ENCODE measurements around the gene CRAMP1.

CRAMP1 gene

DNA sequence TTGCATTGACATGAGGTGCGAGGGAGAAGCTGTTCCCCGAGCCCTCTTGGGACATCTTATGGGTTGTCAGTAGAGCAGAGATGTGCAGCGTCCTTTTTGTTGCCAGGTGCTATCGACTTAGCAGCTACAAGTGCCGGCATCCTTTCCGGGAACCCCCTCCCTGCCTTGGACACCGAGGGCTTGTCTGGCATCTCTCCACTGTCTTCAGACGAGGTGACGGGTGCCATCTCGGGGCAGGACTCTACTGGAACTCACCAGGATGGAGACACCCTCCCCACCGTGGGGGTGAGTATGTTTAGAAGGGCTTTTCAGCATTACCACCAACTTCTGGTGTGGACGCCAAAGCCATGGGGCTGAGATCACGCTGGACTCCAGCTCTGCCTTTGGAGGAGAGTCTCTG is 54.2 kb downstream of the CRAMP1 start:
- Histone ChIP-seq H3K9ac (ENCODE audit: low read length) (no peak overlapping the region), H3K27me3 (ENCODE audit: control insufficient read depth, insufficient read depth, low read length) (no peaks in the 10 kb centered on the region), H3K4me3 (ENCODE audit: low read length) (no peak overlapping the region), H3K36me3 (ENCODE audit: control insufficient read depth, insufficient read depth, low read length) (peaks cover 63% of the 10 kb centered on the region), H3K4me1 (ENCODE audit: control insufficient read depth, insufficient read depth, low read length) (no peaks in the 10 kb centered on the region), H3K9me3 (ENCODE audit: control insufficient read depth, low read length) (no peaks in the 10 kb centered on the region)

DNA sequence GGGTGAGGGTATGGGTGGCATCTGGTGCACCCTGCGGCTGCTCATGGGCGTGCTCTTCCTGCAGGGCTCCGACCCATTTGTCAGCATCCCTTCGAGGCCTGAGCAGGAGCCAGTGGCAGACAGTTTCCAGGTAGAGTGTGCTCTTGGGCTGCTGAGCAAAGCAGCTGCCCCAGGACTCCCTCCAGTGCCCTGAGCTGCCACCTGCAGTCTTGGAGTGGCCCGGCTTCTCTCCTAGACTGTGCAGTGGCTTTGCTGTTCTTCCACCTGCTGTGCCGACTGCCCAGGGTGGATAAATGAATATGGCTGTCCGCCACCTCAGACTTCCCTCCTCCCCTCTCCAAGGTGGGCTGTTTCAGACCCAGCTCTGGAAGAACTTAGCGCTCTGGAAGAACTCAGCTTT is 55.1 kb downstream of the CRAMP1 start:
- Histone ChIP-seq H3K9me3 (ENCODE audit: control insufficient read depth, low read length) (no peaks in the 10 kb centered on the region), H3K36me3 (ENCODE audit: control insufficient read depth, insufficient read depth, low read length) (peaks cover 59% of the 10 kb centered on the region), H3K27me3 (ENCODE audit: control insufficient read depth, insufficient read depth, low read length) (no peaks in the 10 kb centered on the region)

DNA sequence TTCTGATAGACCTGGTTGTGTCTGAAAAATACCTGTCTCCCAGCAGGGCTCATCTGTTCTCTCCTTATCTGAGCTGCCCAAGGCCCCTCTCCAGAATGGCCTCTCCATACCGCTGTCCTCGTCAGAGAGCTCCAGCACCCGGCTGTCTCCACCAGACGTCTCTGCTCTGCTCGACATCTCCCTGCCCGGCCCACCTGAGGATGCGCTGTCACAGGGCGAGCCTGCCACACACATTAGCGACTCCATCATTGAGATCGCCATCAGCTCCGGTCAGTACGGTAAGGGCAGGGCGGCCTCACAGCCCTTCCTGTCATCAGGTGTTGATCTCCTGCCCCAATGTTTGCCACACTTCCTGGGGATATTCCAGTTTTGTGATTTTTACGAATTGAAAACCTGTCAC is 55.8 kb downstream of the CRAMP1 start:
- H3K4me1 ChIP-seq (ENCODE audit: control insufficient read depth, insufficient read depth, low read length) = no peaks in the 10 kb centered on the region
- H3K4me3 ChIP-seq (ENCODE audit: low read length) = no peak overlapping the region
- no peaks in the 10 kb centered on the region for H3K9me3 ChIP-seq (ENCODE audit: control insufficient read depth, low read length)
- no peaks in the 10 kb centered on the region for H3K27me3 ChIP-seq (ENCODE audit: control insufficient read depth, insufficient read depth, low read length)
- no peak overlapping the region for H3K9ac ChIP-seq (ENCODE audit: low read length)
- peaks cover 57% of the 10 kb centered on the region for H3K36me3 ChIP-seq (ENCODE audit: control insufficient read depth, insufficient read depth, low read length)

More for the DNA sequence above, 55.1 kb downstream of the CRAMP1 start:
- H3K4me1 ChIP-seq (ENCODE audit: control insufficient read depth, insufficient read depth, low read length) = no peaks in the 10 kb centered on the region
- no peak overlapping the region for H3K4me3 ChIP-seq (ENCODE audit: low read length)
- H3K9ac ChIP-seq (ENCODE audit: low read length) = no peak overlapping the region

DNA sequence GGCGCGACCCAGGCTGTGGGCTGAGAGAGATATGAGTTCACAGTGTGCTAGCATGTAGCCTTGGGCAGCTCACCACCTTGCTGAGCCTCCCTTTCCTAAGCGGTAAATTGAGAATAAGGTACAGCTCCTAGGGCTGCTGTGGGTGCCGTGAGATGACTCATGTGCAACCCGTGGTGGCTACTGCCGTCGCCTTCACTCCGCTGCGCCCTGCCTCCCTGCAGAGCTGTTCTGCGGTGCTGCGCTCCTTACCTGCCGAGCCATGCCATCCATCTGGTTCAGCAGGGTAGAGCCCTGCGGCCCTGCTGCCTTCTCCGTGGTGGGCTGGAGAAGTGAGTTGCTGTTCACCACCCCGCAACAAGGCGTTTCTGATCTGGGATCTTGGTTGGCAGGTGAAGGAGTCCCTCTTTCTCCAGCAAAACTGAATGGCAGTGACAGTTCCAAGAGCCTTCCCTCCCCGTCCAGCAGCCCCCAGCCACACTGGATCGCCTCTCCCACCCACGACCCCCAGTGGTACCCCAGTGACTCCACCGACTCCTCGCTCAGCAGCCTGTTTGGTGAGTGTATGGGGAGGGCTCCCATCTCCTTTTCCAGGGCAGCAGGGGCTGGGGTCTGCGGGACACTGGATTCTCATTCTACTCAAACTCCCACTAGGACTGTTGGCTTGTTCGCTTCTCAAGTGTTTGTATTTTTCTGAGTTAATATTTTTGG is 56.6 kb downstream of the CRAMP1 start:
- Histone ChIP-seq H3K9ac (ENCODE audit: low read length) (no peak overlapping the region), H3K27me3 (ENCODE audit: control insufficient read depth, insufficient read depth, low read length) (no peaks in the 10 kb centered on the region), H3K4me3 (ENCODE audit: low read length) (no peak overlapping the region), H3K36me3 (ENCODE audit: control insufficient read depth, insufficient read depth, low read length) (peaks cover 53% of the 10 kb centered on the region), H3K4me1 (ENCODE audit: control insufficient read depth, insufficient read depth, low read length) (no peaks in the 10 kb centered on the region), H3K9me3 (ENCODE audit: control insufficient read depth, low read length) (no peaks in the 10 kb centered on the region)

DNA sequence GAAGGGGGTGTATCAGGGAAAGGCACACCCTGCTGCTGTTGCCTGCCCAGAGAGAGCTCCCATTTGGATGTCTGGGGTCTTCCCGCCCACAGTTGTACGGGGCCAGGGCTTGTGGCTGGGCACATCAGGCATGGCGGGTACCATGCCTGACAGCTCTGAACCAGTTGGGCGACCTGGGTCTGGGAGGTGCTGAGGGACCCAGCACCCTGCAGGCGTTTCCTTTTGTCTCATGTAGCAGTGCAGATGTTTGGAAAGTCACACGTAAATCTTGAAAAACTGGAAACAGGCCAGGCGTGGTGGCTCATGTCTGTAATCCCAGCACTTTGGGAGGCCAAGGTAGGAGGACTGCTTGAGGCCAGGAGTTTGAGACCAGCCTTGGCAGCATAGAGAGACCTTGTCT is 57.5 kb downstream of the CRAMP1 start:
- H3K4me3 ChIP-seq (ENCODE audit: low read length) = no peak overlapping the region
- H3K9ac ChIP-seq (ENCODE audit: low read length) = no peak overlapping the region

DNA sequence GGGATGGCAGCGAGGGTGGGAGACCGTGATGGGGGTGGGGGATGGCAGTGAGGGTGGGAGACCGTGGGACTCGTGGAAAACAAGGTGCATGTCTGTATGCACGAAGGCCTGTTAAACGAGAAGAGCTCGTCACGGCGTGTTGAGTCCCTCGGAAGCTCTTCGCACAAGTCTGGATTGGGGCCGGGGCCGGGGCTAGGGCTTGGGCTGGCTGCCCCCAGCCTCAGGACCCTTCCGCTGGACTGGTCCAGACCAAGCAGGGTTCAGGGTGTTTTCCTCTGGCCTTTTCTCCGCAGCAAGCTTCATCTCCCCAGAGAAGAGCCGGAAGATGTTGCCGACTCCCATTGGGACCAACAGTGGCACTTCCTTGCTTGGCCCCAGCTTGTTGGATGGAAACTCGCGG is 58.2 kb downstream of the CRAMP1 start:
- H3K27me3 ChIP-seq (ENCODE audit: control insufficient read depth, insufficient read depth, low read length) = no peaks in the 10 kb centered on the region
- no peaks in the 10 kb centered on the region for H3K4me1 ChIP-seq (ENCODE audit: control insufficient read depth, insufficient read depth, low read length)
- H3K4me3 ChIP-seq (ENCODE audit: low read length) = no peak overlapping the region
- H3K36me3 ChIP-seq (ENCODE audit: control insufficient read depth, insufficient read depth, low read length) = peaks cover 57% of the 10 kb centered on the region
- H3K9me3 ChIP-seq (ENCODE audit: control insufficient read depth, low read length) = no peaks in the 10 kb centered on the region
- H3K9ac ChIP-seq (ENCODE audit: low read length) = no peak overlapping the region

More for the DNA sequence above, 57.5 kb downstream of the CRAMP1 start:
- no peaks in the 10 kb centered on the region for H3K9me3 ChIP-seq (ENCODE audit: control insufficient read depth, low read length)
- no peaks in the 10 kb centered on the region for H3K4me1 ChIP-seq (ENCODE audit: control insufficient read depth, insufficient read depth, low read length)
- peaks cover 58% of the 10 kb centered on the region for H3K36me3 ChIP-seq (ENCODE audit: control insufficient read depth, insufficient read depth, low read length)
- no peaks in the 10 kb centered on the region for H3K27me3 ChIP-seq (ENCODE audit: control insufficient read depth, insufficient read depth, low read length)

DNA sequence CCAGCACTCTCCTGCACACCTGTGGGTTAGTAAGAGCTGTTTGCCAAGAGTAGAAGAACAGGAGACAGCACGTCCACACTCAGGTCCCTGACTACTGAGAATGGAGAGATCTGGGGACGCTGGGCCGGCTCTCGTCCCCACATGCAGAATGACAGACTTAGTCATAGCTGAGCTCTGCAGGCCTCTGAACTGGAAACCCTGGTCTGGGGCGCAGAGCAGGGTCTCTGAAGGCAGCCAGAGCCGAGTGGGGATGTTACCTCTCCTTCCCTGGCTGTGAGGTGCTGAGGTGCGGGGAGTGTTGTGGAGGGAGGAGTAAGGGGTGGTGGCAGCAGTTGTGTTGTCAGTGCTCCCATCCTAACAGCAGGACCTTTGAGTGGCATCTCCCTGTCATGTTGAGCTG is 58.7 kb downstream of the CRAMP1 start:
- H3K36me3 ChIP-seq (ENCODE audit: control insufficient read depth, insufficient read depth, low read length) = peaks cover 55% of the 10 kb centered on the region
- H3K9me3 ChIP-seq (ENCODE audit: control insufficient read depth, low read length) = no peaks in the 10 kb centered on the region
- H3K9ac ChIP-seq (ENCODE audit: low read length) = no peak overlapping the region
- H3K27me3 ChIP-seq (ENCODE audit: control insufficient read depth, insufficient read depth, low read length) = no peaks in the 10 kb centered on the region
- no peaks in the 10 kb centered on the region for H3K4me1 ChIP-seq (ENCODE audit: control insufficient read depth, insufficient read depth, low read length)
- no peak overlapping the region for H3K4me3 ChIP-seq (ENCODE audit: low read length)

DNA sequence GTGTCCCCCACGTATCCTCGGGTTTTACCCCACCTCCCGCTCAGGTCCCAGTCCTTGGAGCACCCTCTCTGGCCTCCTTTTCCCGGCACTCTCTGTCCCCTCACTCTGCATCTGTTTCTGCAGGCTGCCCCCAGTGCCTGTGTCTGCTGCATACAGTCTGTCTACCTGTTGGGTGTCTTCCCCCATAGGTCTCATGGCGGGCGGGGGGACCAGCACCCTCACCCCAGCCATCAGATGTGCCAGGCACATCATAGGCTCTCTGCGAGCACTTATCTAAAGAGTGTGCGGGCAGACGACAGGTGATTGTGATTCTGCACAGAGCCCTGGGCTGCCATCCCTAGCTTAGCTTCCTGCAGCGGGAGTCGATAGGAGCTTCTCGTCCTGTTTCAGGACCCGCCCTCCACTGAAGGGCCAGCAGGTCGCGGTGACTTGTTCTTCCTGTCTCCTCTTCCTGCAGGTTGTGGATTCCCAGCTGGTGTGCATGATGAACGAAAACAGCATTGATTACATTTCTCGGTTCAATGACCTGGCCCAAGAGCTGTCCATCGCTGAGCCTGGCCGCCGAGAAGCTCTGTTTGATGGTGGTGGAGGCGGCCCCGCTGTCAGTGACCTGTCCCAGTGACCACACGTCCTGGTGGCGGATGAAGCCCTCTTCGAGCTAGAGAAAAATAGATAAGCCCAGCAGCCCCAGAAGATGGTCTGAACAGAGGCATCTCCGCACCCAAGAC is 61.4 kb downstream of the CRAMP1 start:
- no peak overlapping the region for H3K9ac ChIP-seq (ENCODE audit: low read length)
- no peak overlapping the region for H3K4me3 ChIP-seq (ENCODE audit: low read length)
- no peaks in the 10 kb centered on the region for H3K9me3 ChIP-seq (ENCODE audit: control insufficient read depth, low read length)
- no peaks in the 10 kb centered on the region for H3K4me1 ChIP-seq (ENCODE audit: control insufficient read depth, insufficient read depth, low read length)
- H3K27me3 ChIP-seq (ENCODE audit: control insufficient read depth, insufficient read depth, low read length) = no peaks in the 10 kb centered on the region
- H3K36me3 ChIP-seq (ENCODE audit: control insufficient read depth, insufficient read depth, low read length) = peaks cover 33% of the 10 kb centered on the region

DNA sequence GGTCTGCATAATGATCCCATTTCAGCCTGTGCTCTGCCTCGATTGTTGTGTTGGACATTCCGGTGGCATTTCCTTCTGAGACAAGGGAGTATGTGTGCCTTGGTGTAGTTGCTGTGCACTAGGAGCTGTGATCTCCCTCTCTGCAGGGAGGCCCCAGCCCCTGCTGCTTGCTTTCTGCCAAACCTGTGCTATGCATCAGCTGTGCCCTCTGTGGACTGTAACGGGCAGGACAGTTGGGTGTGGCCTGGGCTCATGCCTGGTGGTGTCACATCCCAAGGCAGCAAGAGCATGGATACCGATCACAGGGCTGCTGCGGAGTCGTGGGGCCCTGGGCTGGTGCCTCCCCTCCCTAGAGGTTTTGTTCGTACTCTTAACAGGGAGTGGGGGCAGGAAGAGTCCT is 62.1 kb downstream of the CRAMP1 start:
- no peak overlapping the region for H3K9ac ChIP-seq (ENCODE audit: low read length)
- no peaks in the 10 kb centered on the region for H3K9me3 ChIP-seq (ENCODE audit: control insufficient read depth, low read length)
- H3K4me1 ChIP-seq (ENCODE audit: control insufficient read depth, insufficient read depth, low read length) = peaks cover 7% of the 10 kb centered on the region
- no peaks in the 10 kb centered on the region for H3K27me3 ChIP-seq (ENCODE audit: control insufficient read depth, insufficient read depth, low read length)
- H3K36me3 ChIP-seq (ENCODE audit: control insufficient read depth, insufficient read depth, low read length) = peaks cover 26% of the 10 kb centered on the region
- H3K4me3 ChIP-seq (ENCODE audit: low read length) = no peak overlapping the region

DNA sequence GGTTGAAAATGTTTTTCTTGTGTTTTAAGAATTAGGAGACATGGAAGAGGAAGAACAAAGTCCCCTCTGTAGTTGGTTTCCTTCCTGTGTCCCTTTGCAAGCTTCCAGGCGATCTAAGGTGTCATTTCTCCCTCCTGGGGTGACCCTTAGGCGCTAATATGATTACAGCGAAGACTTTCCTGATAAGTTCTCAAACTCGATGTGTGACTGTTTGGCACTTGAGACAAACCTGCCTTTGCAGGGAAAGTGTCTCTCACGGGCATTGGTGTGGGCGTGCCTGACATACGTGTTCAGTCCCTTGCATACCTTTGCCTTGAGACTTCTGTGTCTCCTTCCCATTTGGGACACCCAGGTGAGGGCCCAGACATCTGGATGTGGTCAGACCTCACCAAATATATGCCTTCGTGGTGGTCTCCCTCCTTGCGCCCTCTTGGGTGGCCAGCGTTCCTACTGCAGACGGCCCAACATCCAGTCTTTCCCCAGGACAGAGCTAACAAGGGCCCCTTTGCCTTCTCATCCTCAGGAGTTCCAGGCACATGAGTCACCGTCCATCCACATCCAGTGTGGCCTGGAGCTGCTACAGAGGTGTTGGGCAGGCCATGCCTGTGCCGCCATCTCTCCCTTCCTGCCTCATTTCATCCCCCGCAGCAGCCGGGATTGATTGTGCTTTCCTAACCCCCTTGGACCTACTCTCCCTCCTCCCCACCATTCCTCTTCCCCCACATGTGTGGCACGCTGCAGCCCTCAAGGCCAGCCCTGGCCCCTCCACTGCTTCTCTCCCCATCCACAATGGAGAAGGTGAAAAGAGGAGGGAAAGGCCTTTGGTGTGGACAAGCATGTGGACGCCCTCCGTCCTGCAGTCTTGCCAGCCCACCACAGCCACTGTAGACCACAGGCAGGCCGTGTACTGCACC is 62.8 kb downstream of the CRAMP1 start:
- Histone ChIP-seq H3K9ac (ENCODE audit: low read length) (no peak overlapping the region), H3K4me1 (ENCODE audit: control insufficient read depth, insufficient read depth, low read length) (peaks cover 8% of the 10 kb centered on the region), H3K36me3 (ENCODE audit: control insufficient read depth, insufficient read depth, low read length) (peaks cover 26% of the 10 kb centered on the region), H3K27me3 (ENCODE audit: control insufficient read depth, insufficient read depth, low read length) (no peaks in the 10 kb centered on the region), H3K9me3 (ENCODE audit: control insufficient read depth, low read length) (no peaks in the 10 kb centered on the region), H3K4me3 (ENCODE audit: low read length) (no peak overlapping the region)

DNA sequence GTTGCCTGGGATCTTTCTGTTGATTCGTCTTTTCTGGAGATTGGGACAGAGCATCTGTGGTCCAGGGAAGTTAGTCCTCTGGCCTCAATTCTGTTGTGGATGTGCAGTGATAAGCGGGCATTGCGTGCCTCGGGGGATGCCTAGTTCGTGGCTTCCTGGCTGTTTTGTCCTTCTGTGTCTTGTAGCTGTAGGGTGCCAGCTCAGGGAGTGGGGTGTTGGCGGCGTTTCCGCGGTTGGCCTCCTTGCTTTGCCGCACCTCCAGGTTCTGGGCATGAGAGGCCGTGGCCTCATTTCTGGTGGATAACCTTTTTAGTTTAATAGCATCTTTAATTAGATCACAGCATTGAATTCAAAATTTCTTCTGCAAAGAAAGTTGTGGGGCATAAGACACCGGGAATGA is 64.5 kb downstream of the CRAMP1 start:
- H3K27me3 ChIP-seq (ENCODE audit: control insufficient read depth, insufficient read depth, low read length) = no peaks in the 10 kb centered on the region
- H3K9ac ChIP-seq (ENCODE audit: low read length) = no peak overlapping the region
- H3K9me3 ChIP-seq (ENCODE audit: control insufficient read depth, low read length) = no peaks in the 10 kb centered on the region
- peaks cover 18% of the 10 kb centered on the region for H3K36me3 ChIP-seq (ENCODE audit: control insufficient read depth, insufficient read depth, low read length)
- peaks cover 8% of the 10 kb centered on the region for H3K4me1 ChIP-seq (ENCODE audit: control insufficient read depth, insufficient read depth, low read length)
- H3K4me3 ChIP-seq (ENCODE audit: low read length) = no peak overlapping the region

DNA sequence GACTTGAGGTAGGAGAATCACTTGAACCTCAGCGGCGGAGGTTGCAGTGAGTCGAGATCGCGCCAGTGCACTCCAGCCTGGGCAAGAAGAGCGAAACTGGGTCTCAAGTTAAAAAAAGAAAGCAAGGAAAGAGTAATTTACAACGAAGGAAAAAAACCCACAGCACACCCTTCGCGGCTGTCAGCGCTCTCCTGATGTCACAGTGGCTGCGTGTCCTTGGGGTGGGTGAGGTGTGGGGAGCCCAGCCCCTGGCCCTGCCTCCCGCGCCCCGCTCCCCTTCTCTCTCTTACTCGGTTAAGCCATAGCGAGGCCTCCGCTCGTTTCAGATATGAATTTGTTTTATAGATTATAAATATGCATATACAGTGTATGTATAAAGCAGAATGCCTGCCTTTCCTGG is 65.2 kb downstream of the CRAMP1 start:
- peaks cover 18% of the 10 kb centered on the region for H3K36me3 ChIP-seq (ENCODE audit: control insufficient read depth, insufficient read depth, low read length)
- no peak overlapping the region for H3K4me3 ChIP-seq (ENCODE audit: low read length)
- H3K27me3 ChIP-seq (ENCODE audit: control insufficient read depth, insufficient read depth, low read length) = no peaks in the 10 kb centered on the region
- H3K9me3 ChIP-seq (ENCODE audit: control insufficient read depth, low read length) = no peaks in the 10 kb centered on the region
- no peak overlapping the region for H3K9ac ChIP-seq (ENCODE audit: low read length)
- peaks cover 8% of the 10 kb centered on the region for H3K4me1 ChIP-seq (ENCODE audit: control insufficient read depth, insufficient read depth, low read length)

All from mucosa of stomach (tissue), 1 donor.